ENCODE results near the gene C1QTNF8.

The C1QTNF8 gene

DNA sequence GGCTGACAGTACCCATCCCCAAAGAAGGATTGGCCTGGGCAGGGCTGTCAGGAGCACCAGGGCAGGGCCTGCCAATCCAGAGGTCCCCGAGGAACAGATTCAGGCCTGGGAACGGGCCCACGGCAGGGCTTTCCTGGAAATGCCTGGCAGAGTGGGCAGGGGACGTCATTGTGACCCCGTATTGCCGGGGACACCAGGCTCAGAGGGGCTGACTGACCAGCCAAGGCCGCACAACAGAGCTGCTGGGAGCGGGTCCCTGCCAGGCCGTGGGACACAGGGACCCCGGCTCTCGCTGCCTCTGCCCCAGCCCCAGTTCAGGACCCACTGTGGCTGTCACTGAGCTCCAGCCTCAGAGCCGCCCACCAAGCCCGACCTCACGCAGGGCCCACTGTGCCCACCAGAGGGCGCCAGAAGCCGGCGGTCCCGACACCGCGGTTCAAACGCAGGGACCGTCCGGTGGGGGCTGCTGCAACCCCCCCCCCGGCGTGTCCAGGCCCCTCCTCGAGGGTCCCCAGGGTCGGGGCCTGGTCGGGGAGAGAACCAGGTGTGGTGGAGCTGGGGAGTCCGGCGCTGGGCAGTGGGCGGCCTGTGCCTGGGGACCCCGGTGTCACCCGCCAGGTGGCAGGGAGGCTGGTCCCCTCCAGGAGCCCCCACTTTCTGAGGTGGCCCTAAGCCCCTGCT lies 38.7 kb downstream of the C1QTNF8 start (continued):
- TF ChIP-seq, protein P1, sequence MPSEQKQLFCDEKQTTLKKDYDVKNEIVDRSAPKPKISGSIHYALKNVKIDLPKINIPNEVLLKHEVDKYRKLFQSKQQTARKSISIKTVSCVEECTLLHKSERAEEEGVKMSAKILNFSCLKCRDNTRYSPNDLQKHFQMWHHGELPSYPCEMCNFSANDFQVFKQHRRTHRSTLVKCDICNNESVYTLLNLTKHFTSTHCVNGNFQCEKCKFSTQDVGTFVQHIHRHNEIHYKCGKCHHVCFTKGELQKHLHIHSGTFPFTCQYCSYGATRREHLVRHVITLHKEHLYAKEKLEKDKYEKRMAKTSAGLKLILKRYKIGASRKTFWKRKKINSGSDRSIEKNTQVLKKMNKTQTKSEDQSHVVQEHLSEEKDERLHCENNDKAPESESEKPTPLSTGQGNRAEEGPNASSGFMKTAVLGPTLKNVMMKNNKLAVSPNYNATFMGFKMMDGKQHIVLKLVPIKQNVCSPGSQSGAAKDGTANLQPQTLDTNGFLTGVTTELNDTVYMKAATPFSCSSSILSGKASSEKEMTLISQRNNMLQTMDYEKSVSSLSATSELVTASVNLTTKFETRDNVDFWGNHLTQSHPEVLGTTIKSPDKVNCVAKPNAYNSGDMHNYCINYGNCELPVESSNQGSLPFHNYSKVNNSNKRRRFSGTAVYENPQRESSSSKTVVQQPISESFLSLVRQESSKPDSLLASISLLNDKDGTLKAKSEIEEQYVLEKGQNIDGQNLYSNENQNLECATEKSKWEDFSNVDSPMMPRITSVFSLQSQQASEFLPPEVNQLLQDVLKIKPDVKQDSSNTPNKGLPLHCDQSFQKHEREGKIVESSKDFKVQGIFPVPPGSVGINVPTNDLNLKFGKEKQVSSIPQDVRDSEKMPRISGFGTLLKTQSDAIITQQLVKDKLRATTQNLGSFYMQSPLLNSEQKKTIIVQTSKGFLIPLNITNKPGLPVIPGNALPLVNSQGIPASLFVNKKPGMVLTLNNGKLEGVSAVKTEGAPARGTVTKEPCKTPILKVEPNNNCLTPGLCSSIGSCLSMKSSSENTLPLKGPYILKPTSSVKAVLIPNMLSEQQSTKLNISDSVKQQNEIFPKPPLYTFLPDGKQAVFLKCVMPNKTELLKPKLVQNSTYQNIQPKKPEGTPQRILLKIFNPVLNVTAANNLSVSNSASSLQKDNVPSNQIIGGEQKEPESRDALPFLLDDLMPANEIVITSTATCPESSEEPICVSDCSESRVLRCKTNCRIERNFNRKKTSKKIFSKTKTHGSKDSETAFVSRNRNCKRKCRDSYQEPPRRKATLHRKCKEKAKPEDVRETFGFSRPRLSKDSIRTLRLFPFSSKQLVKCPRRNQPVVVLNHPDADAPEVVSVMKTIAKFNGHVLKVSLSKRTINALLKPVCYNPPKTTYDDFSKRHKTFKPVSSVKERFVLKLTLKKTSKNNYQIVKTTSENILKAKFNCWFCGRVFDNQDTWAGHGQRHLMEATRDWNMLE (tag by site-specific recombination; conservative IDR thresholded peaks at IDR 0.05; ENCODE audit: low read depth): no peak
- TF ChIP-seq SCRT2 (tag by site-specific recombination; IDR thresholded peaks at IDR 0.05) (no peak), KLF1 (tag by site-specific recombination; IDR thresholded peaks at IDR 0.05) (no peak), GLIS2 (tag by site-specific recombination; IDR thresholded peaks at IDR 0.05) (peak; percentile 44; the same call in 1 of the 2 replicates), GLI4 (tag by site-specific recombination; IDR thresholded peaks at IDR 0.05) (no peak), ZNF600 (tag by site-specific recombination; IDR thresholded peaks at IDR 0.05) (0 out of 2 replicates have a peak, but pooled peaks have one; percentile 34), ZNF16 (tag by site-specific recombination; IDR thresholded peaks at IDR 0.05; ENCODE audit: low read depth) (no peak), SP3 (tag by site-specific recombination; IDR thresholded peaks at IDR 0.05) (0 out of 2 replicates have a peak, but pooled peaks have one; percentile 22), ZNF514 (tag by site-specific recombination; IDR thresholded peaks at IDR 0.05) (no peak), ZNF23 (tag by site-specific recombination; IDR thresholded peaks at IDR 0.05; ENCODE audit: borderline replicate concordance) (no peak), ZBTB7A (tag by site-specific recombination; IDR thresholded peaks at IDR 0.05; ENCODE audit: low read depth) (0 out of 2 replicates have a peak, but pooled peaks have one; percentile 55), ZNF701 (tag by site-specific recombination; IDR thresholded peaks at IDR 0.05) (no peak), ZBTB48 (tag by site-specific recombination; IDR thresholded peaks at IDR 0.05) (0 out of 2 replicates have a peak, but pooled peaks have one; percentile 11), GLIS1 (tag by site-specific recombination; IDR thresholded peaks at IDR 0.05) (peak; percentile 46; the same call in 1 of the 2 replicates), ZNF571 (tag by site-specific recombination; IDR thresholded peaks at IDR 0.05) (no peak), ZEB2 (tag by site-specific recombination; IDR thresholded peaks at IDR 0.05) (0 out of 2 replicates have a peak, but pooled peaks have one; percentile 39), ZBTB8A (tag by site-specific recombination; IDR thresholded peaks at IDR 0.05) (0 out of 2 replicates have a peak, but pooled peaks have one; percentile 27), ZNF404 (tag by site-specific recombination; IDR thresholded peaks at IDR 0.05) (no peak), ZNF19 (tag by site-specific recombination; IDR thresholded peaks at IDR 0.05; ENCODE audit: low read depth) (no peak), ZNF114 (tag by site-specific recombination; IDR thresholded peaks at IDR 0.05) (no peak), ZNF654 (tag by site-specific recombination; IDR thresholded peaks at IDR 0.05; ENCODE audit: low read depth) (peak; percentile 47)
- TF ChIP-seq, protein P2, sequence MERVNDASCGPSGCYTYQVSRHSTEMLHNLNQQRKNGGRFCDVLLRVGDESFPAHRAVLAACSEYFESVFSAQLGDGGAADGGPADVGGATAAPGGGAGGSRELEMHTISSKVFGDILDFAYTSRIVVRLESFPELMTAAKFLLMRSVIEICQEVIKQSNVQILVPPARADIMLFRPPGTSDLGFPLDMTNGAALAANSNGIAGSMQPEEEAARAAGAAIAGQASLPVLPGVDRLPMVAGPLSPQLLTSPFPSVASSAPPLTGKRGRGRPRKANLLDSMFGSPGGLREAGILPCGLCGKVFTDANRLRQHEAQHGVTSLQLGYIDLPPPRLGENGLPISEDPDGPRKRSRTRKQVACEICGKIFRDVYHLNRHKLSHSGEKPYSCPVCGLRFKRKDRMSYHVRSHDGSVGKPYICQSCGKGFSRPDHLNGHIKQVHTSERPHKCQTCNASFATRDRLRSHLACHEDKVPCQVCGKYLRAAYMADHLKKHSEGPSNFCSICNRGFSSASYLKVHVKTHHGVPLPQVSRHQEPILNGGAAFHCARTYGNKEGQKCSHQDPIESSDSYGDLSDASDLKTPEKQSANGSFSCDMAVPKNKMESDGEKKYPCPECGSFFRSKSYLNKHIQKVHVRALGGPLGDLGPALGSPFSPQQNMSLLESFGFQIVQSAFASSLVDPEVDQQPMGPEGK (tag by site-specific recombination; IDR thresholded peaks at IDR 0.05): peak; percentile 92
- TF ChIP-seq, protein P3, sequence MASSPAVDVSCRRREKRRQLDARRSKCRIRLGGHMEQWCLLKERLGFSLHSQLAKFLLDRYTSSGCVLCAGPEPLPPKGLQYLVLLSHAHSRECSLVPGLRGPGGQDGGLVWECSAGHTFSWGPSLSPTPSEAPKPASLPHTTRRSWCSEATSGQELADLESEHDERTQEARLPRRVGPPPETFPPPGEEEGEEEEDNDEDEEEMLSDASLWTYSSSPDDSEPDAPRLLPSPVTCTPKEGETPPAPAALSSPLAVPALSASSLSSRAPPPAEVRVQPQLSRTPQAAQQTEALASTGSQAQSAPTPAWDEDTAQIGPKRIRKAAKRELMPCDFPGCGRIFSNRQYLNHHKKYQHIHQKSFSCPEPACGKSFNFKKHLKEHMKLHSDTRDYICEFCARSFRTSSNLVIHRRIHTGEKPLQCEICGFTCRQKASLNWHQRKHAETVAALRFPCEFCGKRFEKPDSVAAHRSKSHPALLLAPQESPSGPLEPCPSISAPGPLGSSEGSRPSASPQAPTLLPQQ (tag by site-specific recombination; IDR thresholded peaks at IDR 0.05): 0 out of 2 replicates have a peak, but pooled peaks have one; percentile 29
- TF ChIP-seq, protein P4, sequence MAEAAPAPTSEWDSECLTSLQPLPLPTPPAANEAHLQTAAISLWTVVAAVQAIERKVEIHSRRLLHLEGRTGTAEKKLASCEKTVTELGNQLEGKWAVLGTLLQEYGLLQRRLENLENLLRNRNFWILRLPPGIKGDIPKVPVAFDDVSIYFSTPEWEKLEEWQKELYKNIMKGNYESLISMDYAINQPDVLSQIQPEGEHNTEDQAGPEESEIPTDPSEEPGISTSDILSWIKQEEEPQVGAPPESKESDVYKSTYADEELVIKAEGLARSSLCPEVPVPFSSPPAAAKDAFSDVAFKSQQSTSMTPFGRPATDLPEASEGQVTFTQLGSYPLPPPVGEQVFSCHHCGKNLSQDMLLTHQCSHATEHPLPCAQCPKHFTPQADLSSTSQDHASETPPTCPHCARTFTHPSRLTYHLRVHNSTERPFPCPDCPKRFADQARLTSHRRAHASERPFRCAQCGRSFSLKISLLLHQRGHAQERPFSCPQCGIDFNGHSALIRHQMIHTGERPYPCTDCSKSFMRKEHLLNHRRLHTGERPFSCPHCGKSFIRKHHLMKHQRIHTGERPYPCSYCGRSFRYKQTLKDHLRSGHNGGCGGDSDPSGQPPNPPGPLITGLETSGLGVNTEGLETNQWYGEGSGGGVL (tag by site-specific recombination; IDR thresholded peaks at IDR 0.05): peak; percentile 44; the same call in 1 of the 2 replicates
- TF ChIP-seq, protein P5, sequence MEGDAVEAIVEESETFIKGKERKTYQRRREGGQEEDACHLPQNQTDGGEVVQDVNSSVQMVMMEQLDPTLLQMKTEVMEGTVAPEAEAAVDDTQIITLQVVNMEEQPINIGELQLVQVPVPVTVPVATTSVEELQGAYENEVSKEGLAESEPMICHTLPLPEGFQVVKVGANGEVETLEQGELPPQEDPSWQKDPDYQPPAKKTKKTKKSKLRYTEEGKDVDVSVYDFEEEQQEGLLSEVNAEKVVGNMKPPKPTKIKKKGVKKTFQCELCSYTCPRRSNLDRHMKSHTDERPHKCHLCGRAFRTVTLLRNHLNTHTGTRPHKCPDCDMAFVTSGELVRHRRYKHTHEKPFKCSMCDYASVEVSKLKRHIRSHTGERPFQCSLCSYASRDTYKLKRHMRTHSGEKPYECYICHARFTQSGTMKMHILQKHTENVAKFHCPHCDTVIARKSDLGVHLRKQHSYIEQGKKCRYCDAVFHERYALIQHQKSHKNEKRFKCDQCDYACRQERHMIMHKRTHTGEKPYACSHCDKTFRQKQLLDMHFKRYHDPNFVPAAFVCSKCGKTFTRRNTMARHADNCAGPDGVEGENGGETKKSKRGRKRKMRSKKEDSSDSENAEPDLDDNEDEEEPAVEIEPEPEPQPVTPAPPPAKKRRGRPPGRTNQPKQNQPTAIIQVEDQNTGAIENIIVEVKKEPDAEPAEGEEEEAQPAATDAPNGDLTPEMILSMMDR (tag by site-specific recombination; IDR thresholded peaks at IDR 0.05): peak; percentile 80
